K562 (cell line): ENCODE data around the gene BHMT2. TPM values are rescaled to one million over a fixed set of nuclear protein-coding genes. Genes with fewer than 3 reads are reported as not detected.

Experiments
- ATAC-seq: fragments of 200-7000 bp; cut with Tn5 transposase; 3 replicates; pipeline ENCODE4 v1.9.1; 2020; ENCODE audit warnings: moderate library complexity
- BruUV-seq: library from RNA; stranded (reverse); fragments of 400-500 nt; replicated peaks from 2 replicates; lab custom pipeline; 2021; lab: Mats Ljungman, UMichigan
- CTCF ChIA-PET: fragments of 300-600 bp; formaldehyde crosslinking; extraction: SDS; loops from one replicate; lab custom pipeline; 2021; ENCODE audit warnings: low intra/inter-chr PET ratio; lab: Yijun Ruan, JAX
- POLR2A ChIA-PET: fragments of 300-600, 350-650 bp; sonication (Branson Sonifier 250); formaldehyde crosslinking; extraction: SDS; loops from one replicate; lab custom pipeline; 2021; ENCODE audit warnings: antibody characterized with exemption, inconsistent platforms; lab: Yijun Ruan, JAX
- DNase-seq, 4 experiments: peaks; one replicate each; pipeline versions ENCODE4 v3.0.0 to v3.0.0-alpha.2; 2011 to 2018; ENCODE audit warnings: low spot score in 3 of 4, mixed read lengths in 3 of 4; ENCODE audit errors: extremely low read depth in 1 of 4
- FAIRE-seq: peaks from 2 replicates; lab custom pipeline; 2011; peaks lifted over from hg19 to GRCh38; lab: Jason Lieb, UNC
- H2AFZ ChIP-seq: 2 replicates; pipeline ENCODE4 v1.6.0; 2011; ENCODE audit warnings: low read depth, low read length, control low read depth, inconsistent platforms
- H3K27ac ChIP-seq: fragments of 200-600 bp; 3 replicates; pipeline ENCODE4 v1.8.0; 2011; ENCODE audit warnings: low read depth, mild to moderate bottlenecking, control low read depth, inconsistent platforms, low read length, moderate library complexity, mixed read lengths; ENCODE audit errors: extremely low read depth
- H3K27me3 ChIP-seq, 2 experiments: fragments of 300-600 bp in 1 of 2; 2 replicates in 1 of 2; 3 replicates in 1 of 2; pipeline versions ENCODE4 v1.6.0 to v1.8.0; 2011; ENCODE audit warnings: inconsistent platforms in 2 of 2, low read length in 2 of 2, mild to moderate bottlenecking in 1 of 2, mixed read lengths in 1 of 2, moderate library complexity in 1 of 2; ENCODE audit not compliant: control insufficient read depth in 2 of 2, insufficient read depth in 2 of 2
- H3K36me3 ChIP-seq: fragments of 300-600 bp; 3 replicates; pipeline ENCODE4 v1.8.0; 2011; ENCODE audit warnings: mild to moderate bottlenecking, low read length, inconsistent platforms; ENCODE audit not compliant: control insufficient read depth, insufficient read depth
- H3K4me1 ChIP-seq, 2 experiments: fragments of 200-600 bp in 1 of 2; replicated peaks in 1 of 2; 2 replicates in 1 of 2; 3 replicates in 1 of 2; pipeline versions ENCODE4 v1.5.1 to v1.8.0; 2011; ENCODE audit warnings: inconsistent platforms in 2 of 2, low read length in 2 of 2, mild to moderate bottlenecking in 1 of 2, mixed read lengths in 1 of 2, moderate library complexity in 1 of 2; ENCODE audit not compliant: control insufficient read depth in 2 of 2, insufficient read depth in 2 of 2
- H3K4me2 ChIP-seq: 2 replicates; pipeline ENCODE4 v1.6.1; 2011; ENCODE audit warnings: low read length, control low read depth, inconsistent platforms, mixed read lengths; ENCODE audit not compliant: insufficient read depth
- H3K4me3 ChIP-seq: fragments of 200-600 bp; sonication (generic), shearing (Covaris generic); 2 replicates; pipeline ENCODE4 v1.5.1; 2016; ENCODE audit warnings: control low read depth, inconsistent platforms
- H3K79me2 ChIP-seq: fragments of 200-600 bp; 3 replicates; pipeline ENCODE4 v1.8.0; 2011; ENCODE audit warnings: low read length, inconsistent platforms; ENCODE audit not compliant: control insufficient read depth, insufficient read depth
- H3K9ac ChIP-seq, 2 experiments: 2 replicates each; pipeline versions ENCODE4 v1.6.0 to v1.6.1; 2011; ENCODE audit warnings: low read depth in 2 of 2, low read length in 2 of 2, control low read depth in 1 of 2, inconsistent platforms in 1 of 2, mild to moderate bottlenecking in 1 of 2, mixed read lengths in 1 of 2; ENCODE audit not compliant: insufficient read depth in 1 of 2
- H3K9me1 ChIP-seq: one replicate; pipeline ENCODE4 v1.6.0; 2011; ENCODE audit warnings: inconsistent platforms, mild to moderate bottlenecking, low read length, moderate library complexity; ENCODE audit not compliant: control insufficient read depth, insufficient read depth
- H3K9me3 ChIP-seq: replicated peaks from 2 replicates; pipeline ENCODE4 v1.5.1; 2011; ENCODE audit warnings: low read depth, low read length, inconsistent platforms; ENCODE audit not compliant: control insufficient read depth, insufficient read depth
- H4K20me1 ChIP-seq: replicated peaks from 2 replicates; pipeline ENCODE4 v1.6.1; 2011; ENCODE audit warnings: low read length, inconsistent platforms, mixed read lengths; ENCODE audit not compliant: control insufficient read depth, insufficient read depth
- ATF3 ChIP-seq, 2 experiments: fragments of 450-650 bp in 1 of 2; sonication (generic) in 1 of 2; formaldehyde crosslinking in 1 of 2; IDR thresholded peaks in 1 of 2; conservative IDR thresholded peaks in 1 of 2; 2 replicates each; pipeline versions ENCODE4 v1.6.1 to v1.8.1; 2016 to 2023; ENCODE audit warnings: mild to moderate bottlenecking in 2 of 2, moderate library complexity in 2 of 2, inconsistent platforms in 1 of 2, missing genetic modification reagents in 1 of 2
- BCOR ChIP-seq: fragments of 450-650 bp; IDR thresholded peaks from 2 replicates; pipeline ENCODE4 v1.6.1; 2016
- CCNT2 ChIP-seq: IDR thresholded peaks from 2 replicates; pipeline ENCODE4 v1.6.1; 2011; ENCODE audit warnings: borderline replicate concordance, low read depth, mild to moderate bottlenecking, moderate library complexity, mixed read lengths, low read length; ENCODE audit not compliant: insufficient read length; ENCODE audit errors: extremely low read depth
- E4F1 ChIP-seq: fragments of 250-450 bp; sonication (Bioruptor Pico); IDR thresholded peaks from 2 replicates; pipeline ENCODE4 v1.5.0; 2021; ENCODE audit warnings: mild to moderate bottlenecking, borderline replicate concordance
- ETS2 ChIP-seq: IDR thresholded peaks from 2 replicates; pipeline ENCODE4 v1.6.1; 2016; ENCODE audit warnings: borderline replicate concordance, missing genetic modification characterization, mild to moderate bottlenecking, moderate library complexity, missing compliant biosample characterization; ENCODE audit not compliant: poor library complexity, severe bottlenecking
- MEF2A ChIP-seq: IDR thresholded peaks from 2 replicates; pipeline ENCODE4 v1.6.1; 2011; ENCODE audit warnings: low read depth, mild to moderate bottlenecking, low read length, moderate library complexity; ENCODE audit not compliant: control insufficient read depth
- NFRKB ChIP-seq: fragments of 450-650 bp; IDR thresholded peaks from 2 replicates; pipeline ENCODE4 v1.6.1; 2016; ENCODE audit warnings: low read depth
- SP1 ChIP-seq: sonication (generic); formaldehyde crosslinking; IDR thresholded peaks from 2 replicates; pipeline ENCODE4 v1.8.1; 2022; ENCODE audit warnings: mild to moderate bottlenecking, missing genetic modification reagents
- TAF7 ChIP-seq: fragments of 450-650 bp; IDR thresholded peaks from 2 replicates; pipeline ENCODE4 v1.6.1; 2016; ENCODE audit warnings: missing genetic modification characterization, missing compliant biosample characterization
- ZNF212 ChIP-seq: fragments of 450-650 bp; formaldehyde crosslinking; IDR thresholded peaks from 2 replicates; pipeline ENCODE4 v1.4.0; 2020; ENCODE audit warnings: mild to moderate bottlenecking
- ZNF3 ChIP-seq: fragments of 250-450 bp; sonication (Bioruptor Pico); IDR thresholded peaks from 2 replicates; pipeline ENCODE4 v1.5.0; 2021; ENCODE audit warnings: mild to moderate bottlenecking, moderate library complexity
- WGBS: fragments of 100-300 bp; shearing (Covaris generic); methylation state at CpG from one replicate; pipeline ENCODE4 v1.1.6; 2016; ENCODE audit warnings: low coverage, mixed read lengths; ENCODE audit not compliant: insufficient coverage; ENCODE audit errors: missing lambda C conversion rate; 5-methylcytosine and 5-hydroxymethylcytosine counted together
- in situ Hi-C: fragments of 300-500 bp; cut with MboI; formaldehyde crosslinking; loops from 4 replicates; pipeline ENCODE4 v1.15.0; 2018; ENCODE audit warnings: inconsistent platforms, mixed read lengths
- intact Hi-C: fragments of 100-400 bp; cut with micrococcal nuclease; formaldehyde crosslinking; loops from 2 replicates; pipeline ENCODE4 v1.14.2; 2022
- polyA plus RNA-seq, 8 experiments: library from polyadenylated mRNA; depleted of rRNA in 4 of 8; stranded (reverse) in 5 of 8; unstranded in 3 of 8; fragments of >200 nt; fragmentation: Nextera tagmentation in 2 of 8; fragmentation: Illumina TruSeq in 1 of 8; extraction: Ambion mirVana in 2 of 8; extraction: Trizol in 1 of 8; gene quantifications; 2 replicates each; pipeline versions ENCODE4 v1.2.1 to v1.2.3, GENCODE V29; 2011 to 2014; ENCODE audit warnings: inconsistent platforms in 1 of 8, missing spikeins in 1 of 8
- total RNA-seq, 7 experiments: library from RNA; depleted of rRNA in 6 of 7; stranded (reverse); fragments of >200 nt in 6 of 7; fragmentation: Illumina TruSeq in 2 of 7; extraction: Trizol in 2 of 7; gene quantifications; 2 replicates each; pipeline versions ENCODE4 v1.2.1 to v1.2.3, GENCODE V29; 2011 to 2021; ENCODE audit warnings: low replicate concordance in 1 of 7
- TF ChIP-seq, protein P1 (sequence below): fragments of 250-450 bp; sonication (Bioruptor Pico); IDR thresholded peaks from 2 replicates; pipeline ENCODE4 v1.6.1; 2021; ENCODE audit warnings: mild to moderate bottlenecking

Gene BHMT2
- total and polyA plus RNA-seq, 9 of the 15 experiments (the other 6 are each of a cell fraction or from before 2014, with no cell fraction given): not detected

DNA sequence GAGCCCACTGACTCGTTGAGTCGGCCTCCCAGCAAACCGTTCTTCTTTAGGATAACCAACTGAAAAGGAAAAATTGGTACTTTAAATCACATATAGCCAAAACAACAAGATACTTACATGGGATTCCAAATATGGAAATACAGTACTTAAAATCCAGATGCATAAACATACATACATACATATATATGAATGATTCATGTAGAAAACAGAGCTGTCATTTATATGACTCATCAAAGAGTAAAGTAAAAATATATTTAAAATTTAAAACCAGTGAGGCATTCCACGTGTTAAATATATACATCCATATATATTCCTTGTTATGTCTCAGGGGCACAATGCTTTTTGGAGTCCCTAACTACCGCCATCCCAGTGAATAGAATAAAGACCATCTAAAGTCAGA is 36.8 kb upstream of the BHMT2 start:
- H3K4me3 ChIP-seq: no peak overlapping the region
- no peak overlapping the region for H3K9ac ChIP-seq
- FAIRE-seq: no peak
- no peaks in the 10 kb centered on the region for H4K20me1 ChIP-seq
- no peak for ATAC-seq
- peaks cover 15 to 20% of the 10 kb centered on the region in 2 experiments; a peak in 4 of 5 replicates for H3K27me3 ChIP-seq
- no peak overlapping the region for H3K27ac ChIP-seq
- POLR2A ChIA-PET: no interaction called here
- in situ Hi-C loops: loop anchor here (25.0 kb wide), 1 partner anchor 830 kb away; no protein-coding TSS in a partner anchor
- BruUV-seq: no TSS peak
- CTCF ChIA-PET: no interaction called here
- TF ChIP-seq TAF7 (no peak), ATF3 (IDR thresholded peaks at IDR 0.05) (0 out of 2 replicates have a peak, but pooled peaks have one; percentile 14), ATF3 (CRISPR knock-in tag; conservative IDR thresholded peaks at IDR 0.05) (no peak), ETS2 (no peak)
- intact Hi-C loops: no loop called here
- H3K4me1 ChIP-seq: no peaks in the 10 kb centered on the region
- WGBS: 5% methylated on average over 5 of the region's 5 CpGs
- H3K9me3 ChIP-seq: no peaks in the 10 kb centered on the region
- H3K36me3 ChIP-seq: no peaks in the 10 kb centered on the region
- no peak overlapping the region for H2AFZ ChIP-seq
- H3K9me1 ChIP-seq: no peaks in the 10 kb centered on the region
- no peak for DNase-seq
- H3K79me2 ChIP-seq: no peaks in the 10 kb centered on the region
- no peak overlapping the region for H3K4me2 ChIP-seq

- ATAC-seq (no peak), FAIRE-seq (no peak), DNase-seq (no peak)
- BruUV-seq: no TSS peak
- H3K4me3 ChIP-seq: no peak overlapping the region
- H4K20me1 ChIP-seq: no peaks in the 10 kb centered on the region
- ChIA-PET POLR2A (no interaction called here), CTCF (no interaction called here)
- H3K9ac ChIP-seq: no peak overlapping the region
- no peaks in the 10 kb centered on the region for H3K4me1 ChIP-seq
- H3K4me2 ChIP-seq: no peak overlapping the region
- no peak overlapping the region for H3K27ac ChIP-seq
- no peak for TF ChIP-seq E4F1 (CRISPR knock-in tag)
- TF ChIP-seq ZNF212 (CRISPR knock-in tag): no peak
- no peak for TF ChIP-seq CCNT2
- no peak for TF ChIP-seq SP1 (CRISPR knock-in tag)
- TF ChIP-seq NFRKB: no peak
- TF ChIP-seq ZNF3 (CRISPR knock-in tag): no peak
- TF ChIP-seq, protein P1, sequence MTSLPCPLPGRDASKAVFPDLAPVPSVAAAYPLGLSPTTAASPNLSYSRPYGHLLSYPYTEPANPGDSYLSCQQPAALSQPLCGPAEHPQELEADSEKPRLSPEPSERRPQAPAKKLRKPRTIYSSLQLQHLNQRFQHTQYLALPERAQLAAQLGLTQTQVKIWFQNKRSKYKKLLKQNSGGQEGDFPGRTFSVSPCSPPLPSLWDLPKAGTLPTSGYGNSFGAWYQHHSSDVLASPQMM (CRISPR knock-in tag): no peak
- no peak for TF ChIP-seq MEF2A
- TF ChIP-seq BCOR: no peak
- H3K27me3 ChIP-seq: peaks cover 15 to 20% of the 10 kb centered on the region in 2 experiments; a peak in 4 of 5 replicates
- in situ Hi-C loops: loop anchor here (25.0 kb wide), 1 partner anchor 827 kb away; no protein-coding TSS in a partner anchor
- H3K79me2 ChIP-seq: no peaks in the 10 kb centered on the region
- intact Hi-C loops: no loop called here
- H2AFZ ChIP-seq: no peak overlapping the region
- WGBS: 8% methylated on average over 3 of the region's 3 CpGs
- H3K9me1 ChIP-seq: no peaks in the 10 kb centered on the region
- H3K9me3 ChIP-seq: no peaks in the 10 kb centered on the region
- H3K36me3 ChIP-seq: no peaks in the 10 kb centered on the region
Observed at GRCh38 chr5:79035237-79035636, 34.3 kb upstream of the BHMT2 start.
